GM12874 (cell line): ENCODE measurements around the gene TTC12.

ENCODE experiments used
- CTCF ChIP-seq: IDR thresholded peaks from 2 replicates; pipeline ENCODE4 v1.5.1; 2011; ENCODE audit warnings: low read depth, mild to moderate bottlenecking, control low read depth, low read length, moderate library complexity; ENCODE audit not compliant: insufficient read depth

TTC12 gene

GRCh38 chr11:113397212-113397611 lies 82.8 kb downstream of the TTC12 start:
- no peak for TF ChIP-seq CTCF

GRCh38 chr11:113397821-113398220 lies 83.4 kb downstream of the TTC12 start:
- no peak for TF ChIP-seq CTCF

GRCh38 chr11:113398669-113399430 lies 84.5 kb downstream of the TTC12 start:
- no peak for TF ChIP-seq CTCF

- TF ChIP-seq CTCF, result no peak
Observed at GRCh38 chr11:113400631-113401230, 86.3 kb downstream of the TTC12 start.

GRCh38 chr11:113401718-113402117 lies 87.3 kb downstream of the TTC12 start:
- TF ChIP-seq CTCF, result no peak

GRCh38 chr11:113404859-113405430 lies 90.6 kb downstream of the TTC12 start:
- TF ChIP-seq CTCF, result no peak

- TF ChIP-seq CTCF, result no peak
Observed at GRCh38 chr11:113405724-113406478, 91.5 kb downstream of the TTC12 start.
